ENCODE measurements around the gene MYH8.

- TF ChIP-seq CTCF (IDR thresholded peaks at IDR 0.05) (no peak), POLR2A (IDR thresholded peaks at IDR 0.05; ENCODE audit: low read depth) (no peak)
These were observed 37.0 kb upstream of the MYH8 start for GRCh38 chr17:10458701-10459100.
